ENCODE measurements around the gene ATP6AP1.
"Not testable (repeated sequence)": the region's sequence is repeated elsewhere in the genome, so short reads cannot be mapped to it uniquely, and the experiment has no call there.

Gene ATP6AP1

GRCh38 chrX:154428176-154429171 is at the start of gene ATP6AP1:
TSS of gene ATP6AP1 (plus strand) at chrX:154428677. CDS start at chrX:154428693, 16 bp downstream.
- peak; percentile 87 to 92 for DNase-seq

GRCh38 chrX:154378799-154379568 is 49.5 kb upstream of the ATP6AP1 start, which contains the start of gene EMD:
TSS of gene EMD (plus strand) at chrX:154379295. CDS start at chrX:154379485, 190 bp downstream.
- DNase-seq, result peak; percentile 94 to 96

GRCh38 chrX:154379569-154379951 is 48.9 kb upstream of the ATP6AP1 start:
- DNase-seq, result no peak

- DNase-seq, result no peak
Measured at GRCh38 chrX:154380153-154380552, 48.3 kb upstream of the ATP6AP1 start.

GRCh38 chrX:154380787-154381186 is 47.7 kb upstream of the ATP6AP1 start:
- DNase-seq, result no peak

GRCh38 chrX:154381271-154381670 is 47.2 kb upstream of the ATP6AP1 start:
- no peak for DNase-seq

GRCh38 chrX:154382483-154383069 is 45.9 kb upstream of the ATP6AP1 start:
- DNase-seq, result no peak

- peak in 1 of 2 experiments; percentile 19 for DNase-seq
Measured at GRCh38 chrX:154383359-154384283, 44.9 kb upstream of the ATP6AP1 start.

- peak in 1 of 2 experiments; percentile 22 for DNase-seq
Measured at GRCh38 chrX:154384284-154384892, 44.1 kb upstream of the ATP6AP1 start.

GRCh38 chrX:154388094-154388493 is 40.4 kb upstream of the ATP6AP1 start:
- DNase-seq, result not testable (repeated sequence)

- DNase-seq, result not testable (repeated sequence)
Measured at GRCh38 chrX:154388649-154389048, 39.8 kb upstream of the ATP6AP1 start.

- DNase-seq, result peak; percentile 55 to 62
Measured at GRCh38 chrX:154389812-154390747, 38.4 kb upstream of the ATP6AP1 start.

GRCh38 chrX:154396363-154396762 is 32.1 kb upstream of the ATP6AP1 start:
- not testable (repeated sequence) for DNase-seq

GRCh38 chrX:154396973-154397887 is 31.2 kb upstream of the ATP6AP1 start:
- peak; percentile 79 to 82 for DNase-seq

GRCh38 chrX:154397888-154398667 is 30.4 kb upstream of the ATP6AP1 start, which contains the start of gene RPL10:
TSS of gene RPL10 (plus strand) at chrX:154398377. CDS start at chrX:154398520, 143 bp downstream.
- DNase-seq, result peak; percentile 88 to 92

- DNase-seq, result peak; percentile 84 to 86
Measured at GRCh38 chrX:154398668-154399526, 29.6 kb upstream of the ATP6AP1 start.
